Measurements from ENCODE around the gene TMEM222. TPM values are rescaled to one million over a fixed set of nuclear protein-coding genes. Genes with fewer than 3 reads are reported as not detected.
A peak's percentile ranks its signal among the peaks of the same experiment; 100 is the strongest.

Gene TMEM222
- total RNA-seq, 3 donors from 2014 or later, result 30.0 to 30.9 (median 30.8) TPM

GRCh38 chr1:27298632-27299384 is 23.2 kb upstream of the TMEM222 start:
- intact Hi-C loops (cut with DNase I, micrococcal nuclease), result no loop called here
- H3K36me3 ChIP-seq (ENCODE audit: low read depth), result no peaks in the 10 kb centered on the region
- peaks cover 3% of the 10 kb centered on the region for H3K4me1 ChIP-seq (ENCODE audit: low read depth)

GRCh38 chr1:27299385-27300271 is 22.3 kb upstream of the TMEM222 start:
- Histone ChIP-seq H3K4me1 (ENCODE audit: low read depth) (peaks cover 3% of the 10 kb centered on the region), H3K36me3 (ENCODE audit: low read depth) (no peaks in the 10 kb centered on the region), H3K4me3 (no peak overlapping the region), H3K9me3 (no peaks in the 10 kb centered on the region)
- no peak for TF ChIP-seq CTCF (IDR thresholded peaks at IDR 0.05)
- DNase-seq (peak; percentile 47 to 71 (median 61)), ATAC-seq (peak; percentile 39)
- intact Hi-C loops (cut with DNase I, micrococcal nuclease), result loop anchor here (5.0 kb wide), 2 partner anchors 88 to 93 kb away; partner anchors contain the start of gene GPR3 (in 1 of the 2)

More at GRCh38 chr1:27298632-27299384, 23.2 kb upstream of the TMEM222 start:
- no peak for ATAC-seq
- TF ChIP-seq CTCF (IDR thresholded peaks at IDR 0.05), result no peak
- H3K4me3 ChIP-seq, result no peak overlapping the region
- DNase-seq, result no peak
- H3K9me3 ChIP-seq, result no peaks in the 10 kb centered on the region

- Histone ChIP-seq H3K4me1 (ENCODE audit: low read depth) (peaks cover 3% of the 10 kb centered on the region), H3K9me3 (no peaks in the 10 kb centered on the region), H3K4me3 (no peak overlapping the region), H3K36me3 (ENCODE audit: low read depth) (no peaks in the 10 kb centered on the region)
- ATAC-seq, result peak; percentile 93
- DNase-seq, result peak; percentile 82 to 89 (median 84)
- intact Hi-C loops (cut with DNase I, micrococcal nuclease), result loop anchor here (5.0 kb wide), 2 partner anchors 87 to 92 kb away; partner anchors contain the start of gene GPR3 (in 1 of the 2)
- peak; percentile 99 for TF ChIP-seq CTCF (IDR thresholded peaks at IDR 0.05)
Observed at GRCh38 chr1:27300341-27301051, 21.5 kb upstream of the TMEM222 start.

GRCh38 chr1:27301052-27301422 is 20.9 kb upstream of the TMEM222 start:
- ATAC-seq, result no peak
- intact Hi-C loops (cut with DNase I, micrococcal nuclease), result loop anchor here (5.0 kb wide), 2 partner anchors 86 to 91 kb away; partner anchors contain the start of gene GPR3 (in 1 of the 2)

More at GRCh38 chr1:27301052-27301422, 20.9 kb upstream of the TMEM222 start:
- no peaks in the 10 kb centered on the region for H3K36me3 ChIP-seq (ENCODE audit: low read depth)
- peaks cover 3% of the 10 kb centered on the region for H3K4me1 ChIP-seq (ENCODE audit: low read depth)
- TF ChIP-seq CTCF (IDR thresholded peaks at IDR 0.05), result no peak
- no peaks in the 10 kb centered on the region for H3K9me3 ChIP-seq
- DNase-seq, result no peak
- H3K4me3 ChIP-seq, result no peak overlapping the region
